ENCODE results near the gene HOXD8.

DNA sequence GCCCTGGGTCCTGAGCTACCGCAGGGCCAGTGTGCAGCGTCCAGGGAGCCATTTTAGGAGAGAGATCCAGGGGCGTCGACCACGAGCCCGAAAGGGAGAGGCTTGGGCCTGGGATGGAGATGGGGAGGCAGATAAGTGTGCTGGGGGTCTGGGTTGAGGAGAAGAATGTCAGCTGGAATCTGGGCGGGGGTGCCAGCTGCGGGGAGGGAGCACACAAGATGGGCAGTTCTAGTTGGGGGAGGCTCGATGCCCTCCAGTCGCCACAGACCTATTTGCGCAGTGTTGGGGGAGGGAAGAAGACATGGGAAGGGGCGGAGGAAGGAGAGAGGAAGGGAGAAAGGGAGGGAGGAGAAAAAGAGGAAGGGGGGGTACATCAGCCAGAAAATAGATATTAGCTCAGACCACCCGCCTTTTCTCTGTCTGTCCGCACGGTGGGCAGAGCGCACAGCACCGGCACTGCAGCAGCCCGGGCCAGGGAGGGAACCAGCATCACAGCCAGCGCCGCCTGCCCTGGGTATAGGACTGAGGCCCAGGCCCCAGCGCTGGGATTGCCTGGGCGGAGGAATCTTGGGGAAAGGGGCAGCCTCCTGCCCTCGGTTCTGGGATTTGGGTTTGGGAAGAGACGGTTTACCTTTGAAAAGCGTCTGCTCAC lies 24.3 kb upstream of the HOXD8 start:
- TF ChIP-seq TBL1XR1 (IDR thresholded peaks at IDR 0.05; ENCODE audit: low read depth, low read length) (no peak), TCF7 (IDR thresholded peaks at IDR 0.05; ENCODE audit: borderline replicate concordance) (no peak), EZH2 (IDR thresholded peaks at IDR 0.05; ENCODE audit: borderline replicate concordance, control insufficient read depth, low read depth, low read length) (no peak), POLR2AphosphoS2 (IDR thresholded peaks at IDR 0.05; ENCODE audit: low read depth, low read length) (no peak), TCF12 (IDR thresholded peaks at IDR 0.05; ENCODE audit: low read depth, low read length) (no peak), BHLHE40 (IDR thresholded peaks at IDR 0.05; ENCODE audit: borderline replicate concordance in 1 of 2, low read depth in 2 of 2, low read length in 1 of 2) (no peak), SUZ12 (IDR thresholded peaks at IDR 0.05; ENCODE audit: unreplicated experiment) (no peak), TAF1 (IDR thresholded peaks at IDR 0.05; ENCODE audit: borderline replicate concordance, low read depth, low read length) (no peak), GABPA (IDR thresholded peaks at IDR 0.05; ENCODE audit: low read depth) (no peak), POLR2A (IDR thresholded peaks at IDR 0.05; ENCODE audit: low read depth, low read length) (no peak)
- TF ChIP-seq, protein P1, sequence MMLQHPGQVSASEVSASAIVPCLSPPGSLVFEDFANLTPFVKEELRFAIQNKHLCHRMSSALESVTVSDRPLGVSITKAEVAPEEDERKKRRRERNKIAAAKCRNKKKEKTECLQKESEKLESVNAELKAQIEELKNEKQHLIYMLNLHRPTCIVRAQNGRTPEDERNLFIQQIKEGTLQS (IDR thresholded peaks at IDR 0.05; ENCODE audit: borderline replicate concordance, extremely low read depth, low read depth, low read length), result no peak
- TF ChIP-seq, protein P2, sequence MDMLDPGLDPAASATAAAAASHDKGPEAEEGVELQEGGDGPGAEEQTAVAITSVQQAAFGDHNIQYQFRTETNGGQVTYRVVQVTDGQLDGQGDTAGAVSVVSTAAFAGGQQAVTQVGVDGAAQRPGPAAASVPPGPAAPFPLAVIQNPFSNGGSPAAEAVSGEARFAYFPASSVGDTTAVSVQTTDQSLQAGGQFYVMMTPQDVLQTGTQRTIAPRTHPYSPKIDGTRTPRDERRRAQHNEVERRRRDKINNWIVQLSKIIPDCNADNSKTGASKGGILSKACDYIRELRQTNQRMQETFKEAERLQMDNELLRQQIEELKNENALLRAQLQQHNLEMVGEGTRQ (IDR thresholded peaks at IDR 0.05; ENCODE audit: borderline replicate concordance, low read depth, low read length), result no peak
- TF ChIP-seq, protein P3, sequence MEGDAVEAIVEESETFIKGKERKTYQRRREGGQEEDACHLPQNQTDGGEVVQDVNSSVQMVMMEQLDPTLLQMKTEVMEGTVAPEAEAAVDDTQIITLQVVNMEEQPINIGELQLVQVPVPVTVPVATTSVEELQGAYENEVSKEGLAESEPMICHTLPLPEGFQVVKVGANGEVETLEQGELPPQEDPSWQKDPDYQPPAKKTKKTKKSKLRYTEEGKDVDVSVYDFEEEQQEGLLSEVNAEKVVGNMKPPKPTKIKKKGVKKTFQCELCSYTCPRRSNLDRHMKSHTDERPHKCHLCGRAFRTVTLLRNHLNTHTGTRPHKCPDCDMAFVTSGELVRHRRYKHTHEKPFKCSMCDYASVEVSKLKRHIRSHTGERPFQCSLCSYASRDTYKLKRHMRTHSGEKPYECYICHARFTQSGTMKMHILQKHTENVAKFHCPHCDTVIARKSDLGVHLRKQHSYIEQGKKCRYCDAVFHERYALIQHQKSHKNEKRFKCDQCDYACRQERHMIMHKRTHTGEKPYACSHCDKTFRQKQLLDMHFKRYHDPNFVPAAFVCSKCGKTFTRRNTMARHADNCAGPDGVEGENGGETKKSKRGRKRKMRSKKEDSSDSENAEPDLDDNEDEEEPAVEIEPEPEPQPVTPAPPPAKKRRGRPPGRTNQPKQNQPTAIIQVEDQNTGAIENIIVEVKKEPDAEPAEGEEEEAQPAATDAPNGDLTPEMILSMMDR (IDR thresholded peaks at IDR 0.05 in 2 of 3, conservative IDR thresholded peaks at IDR 0.05 in 1 of 3; ENCODE audit: control insufficient read depth in 2 of 3, extremely low read depth in 1 of 3, insufficient read depth in 1 of 3, low read depth in 3 of 3, low read length in 3 of 3), result no peak
- TF ChIP-seq, protein P4, sequence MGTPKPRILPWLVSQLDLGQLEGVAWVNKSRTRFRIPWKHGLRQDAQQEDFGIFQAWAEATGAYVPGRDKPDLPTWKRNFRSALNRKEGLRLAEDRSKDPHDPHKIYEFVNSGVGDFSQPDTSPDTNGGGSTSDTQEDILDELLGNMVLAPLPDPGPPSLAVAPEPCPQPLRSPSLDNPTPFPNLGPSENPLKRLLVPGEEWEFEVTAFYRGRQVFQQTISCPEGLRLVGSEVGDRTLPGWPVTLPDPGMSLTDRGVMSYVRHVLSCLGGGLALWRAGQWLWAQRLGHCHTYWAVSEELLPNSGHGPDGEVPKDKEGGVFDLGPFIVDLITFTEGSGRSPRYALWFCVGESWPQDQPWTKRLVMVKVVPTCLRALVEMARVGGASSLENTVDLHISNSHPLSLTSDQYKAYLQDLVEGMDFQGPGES (IDR thresholded peaks at IDR 0.05), result no peak
